ENCODE measurements around the gene AKAP14. TPM values are rescaled to one million over a fixed set of nuclear protein-coding genes. Genes with fewer than 3 reads are reported as not detected.
A peak's percentile ranks its signal among the peaks of the same experiment; 100 is the strongest.
"Not testable (repeated sequence)": the region's sequence is repeated elsewhere in the genome, so short reads cannot be mapped to it uniquely, and the experiment has no call there.

The AKAP14 gene
- total RNA-seq, 2 donors from 2014 or later, result not detected

- intact Hi-C loops (cut with DNase I), result no loop called here
- no peaks in the 10 kb centered on the region for H3K9me3 ChIP-seq
- ATAC-seq, result peak; percentile 75
- TF ChIP-seq POLR2A (IDR thresholded peaks at IDR 0.05), result no peak
- peak; percentile 26 to 65 (median 57) for TF ChIP-seq CTCF (IDR thresholded peaks at IDR 0.05)
- WGBS, 2 donors, result 45 to 54% methylated on average over 7 to 9 of the region's 11 CpGs
- no peak overlapping the region for H3K27ac ChIP-seq
- peak; percentile 13 to 43 (median 34) for DNase-seq
- H3K27me3 ChIP-seq, result no peaks in the 10 kb centered on the region
- H3K36me3 ChIP-seq (replicated peaks in 1 of 2; ENCODE audit: insufficient read depth in 1 of 2, low read depth in 2 of 2), result no peaks in the 10 kb centered on the region
- no peak overlapping the region for H3K4me3 ChIP-seq
- H3K4me1 ChIP-seq, result no peaks in the 10 kb centered on the region
Observed at GRCh38 chrX:119880552-119881437, 14.9 kb upstream of the AKAP14 start.

GRCh38 chrX:119885554-119886428 lies 9.9 kb upstream of the AKAP14 start:
- Histone ChIP-seq H3K4me3 (no peak overlapping the region), H3K36me3 (replicated peaks in 1 of 2; ENCODE audit: insufficient read depth in 1 of 2, low read depth in 2 of 2) (no peaks in the 10 kb centered on the region), H3K9me3 (no peaks in the 10 kb centered on the region), H3K4me1 (no peaks in the 10 kb centered on the region), H3K27ac (no peak overlapping the region), H3K27me3 (no peaks in the 10 kb centered on the region)
- intact Hi-C loops (cut with DNase I), result no loop called here
- ATAC-seq, result no peak
- DNase-seq, result no peak
- WGBS, 2 donors, result 72 to 84% methylated on average over 10 to 11 of the region's 11 CpGs
- TF ChIP-seq CTCF (IDR thresholded peaks at IDR 0.05), result no peak
- no peak for TF ChIP-seq POLR2A (IDR thresholded peaks at IDR 0.05)

GRCh38 chrX:119887721-119888425 lies 7.8 kb upstream of the AKAP14 start:
- Histone ChIP-seq H3K9me3 (no peaks in the 10 kb centered on the region), H3K27ac (no peak overlapping the region), H3K36me3 (replicated peaks in 1 of 2; ENCODE audit: insufficient read depth in 1 of 2, low read depth in 2 of 2) (no peaks in the 10 kb centered on the region), H3K4me3 (no peak overlapping the region), H3K4me1 (no peaks in the 10 kb centered on the region), H3K27me3 (no peaks in the 10 kb centered on the region)
- ATAC-seq (peak; percentile 86), DNase-seq (peak; percentile 56 to 70 (median 59))
- intact Hi-C loops (cut with DNase I), result no loop called here
- 11 to 12% methylated on average over 3 to 17 of the region's 40 CpGs for WGBS, 2 donors
- TF ChIP-seq CTCF (IDR thresholded peaks at IDR 0.05) (peak; percentile 12 to 50 (median 36)), POLR2A (IDR thresholded peaks at IDR 0.05) (no peak)

- H3K36me3 ChIP-seq (replicated peaks in 1 of 2; ENCODE audit: insufficient read depth in 1 of 2, low read depth in 2 of 2); DNase-seq; ATAC-seq; H3K9me3 ChIP-seq; intact Hi-C loops (cut with DNase I); H3K4me1 ChIP-seq; H3K27ac ChIP-seq; H3K27me3 ChIP-seq; H3K4me3 ChIP-seq: not testable (repeated sequence)
- 86% methylated on average over 14 of the region's 36 CpGs; no CpG with 5 or more reads in 1 of the 2 donors for WGBS, 2 donors
Observed at GRCh38 chrX:119890626-119891025, 5.1 kb upstream of the AKAP14 start.

- H3K9me3 ChIP-seq; H3K27me3 ChIP-seq; H3K36me3 ChIP-seq (replicated peaks in 1 of 2; ENCODE audit: insufficient read depth in 1 of 2, low read depth in 2 of 2); DNase-seq; H3K4me3 ChIP-seq; ATAC-seq; H3K4me1 ChIP-seq; intact Hi-C loops (cut with DNase I); H3K27ac ChIP-seq: not testable (repeated sequence)
- WGBS, 2 donors, result 64 to 75% methylated on average over 15 to 16 of the region's 16 CpGs
Observed at GRCh38 chrX:119891961-119892692, 3.6 kb upstream of the AKAP14 start.

Measured in body of pancreas (tissue), 4 donors.